Measurements from ENCODE around the gene SNRPN. TPM values are rescaled to one million over a fixed set of nuclear protein-coding genes. Genes with fewer than 3 reads are reported as not detected.

SNRPN gene
- total and polyA plus RNA-seq, 2 of the 4 experiments (the other 2 are of a cell fraction), result 123 to 185 TPM

DNA sequence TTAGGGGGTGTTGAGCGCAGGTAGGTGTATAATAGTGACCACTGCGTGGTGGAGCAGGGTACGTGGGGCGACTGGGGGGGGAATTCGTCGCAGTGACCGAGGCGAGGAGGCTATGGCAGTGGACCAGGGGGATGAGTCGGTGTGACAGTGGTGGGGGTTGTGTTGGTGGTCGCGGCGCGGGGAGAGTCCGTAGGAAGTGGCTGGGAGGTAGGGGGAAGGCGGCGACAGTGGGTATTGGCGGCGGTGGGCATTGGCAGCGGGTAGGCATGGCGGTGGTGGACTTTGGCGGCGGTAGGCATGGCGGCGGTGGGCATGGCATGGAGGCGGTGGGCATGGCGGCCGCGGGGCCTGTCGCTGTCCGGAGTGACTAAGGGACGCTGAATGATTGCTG, 739 bp downstream of the SNRPN start:
- Histone ChIP-seq H2BK15ac (ENCODE audit: low read depth, low read length) (no peak overlapping the region), H2AK9ac (replicated peaks; ENCODE audit: low read depth, low read length, poor library complexity) (peak overlapping the region; percentile 98), H2AFZ (replicated peaks; ENCODE audit: low read length, poor library complexity) (peak overlapping the region; percentile 95), H2BK5ac (ENCODE audit: low read depth, low read length, poor library complexity, severe bottlenecking) (peak overlapping the region; percentile 90), H3K27ac (ENCODE audit: insufficient read depth, low read length) (peak overlapping the region; percentile 96), H3K79me1 (ENCODE audit: low read depth in 1 of 2, low read length in 2 of 2) (peaks cover 0 to 23% of the 10 kb centered on the region in 2 experiments; a peak in 2 of 4 replicates), H3K4me3 (ENCODE audit: insufficient read depth, low read depth, low read length) (peak overlapping the region; percentile 95), H3K9ac (ENCODE audit: low read depth, low read length) (peak overlapping the region; percentile 98), H3K27me3 (ENCODE audit: control insufficient read depth, insufficient read depth, low read length) (no peaks in the 10 kb centered on the region), H2BK120ac (ENCODE audit: low read depth, low read length) (0 out of 2 replicates have a peak overlapping the region, but pooled peaks have one; percentile 27), H3K9me3 (ENCODE audit: control insufficient read depth, insufficient read depth, low read length) (0 out of 2 replicates have a peak, but pooled peaks cover 2% of the 10 kb centered on the region), H2BK20ac (ENCODE audit: low read depth, low read length) (no peak overlapping the region), H3K56ac (ENCODE audit: extremely low read depth, insufficient read depth, low read length) (peak overlapping the region; percentile 74; the same call in 1 of the 2 replicates), H4K91ac (ENCODE audit: insufficient read depth, low read depth, low read length) (peak overlapping the region; percentile 79; the same call in 1 of the 2 replicates), H3K14ac (replicated peaks; ENCODE audit: low read depth, low read length) (peak overlapping the region; percentile 94), H4K5ac (ENCODE audit: low read depth, low read length) (peak overlapping the region; percentile 96), H3K4me2 (ENCODE audit: low read depth, low read length) (peak overlapping the region; percentile 86), H3K4ac (ENCODE audit: low read depth, low read length) (peak overlapping the region; percentile 95), H4K20me1 (ENCODE audit: insufficient read depth, low read length) (peaks cover 19% of the 10 kb centered on the region), H3K4me1 (ENCODE audit: control insufficient read depth, insufficient read depth, low read length) (0 out of 2 replicates have a peak, but pooled peaks cover 1% of the 10 kb centered on the region), H3K36me3 (ENCODE audit: control insufficient read depth, insufficient read depth, low read length) (no peaks in the 10 kb centered on the region; the same call in 1 of the 2 replicates), H3K23ac (ENCODE audit: low read depth, low read length) (peak overlapping the region; percentile 98), H3K9me1 (ENCODE audit: insufficient read depth, low read length) (no peaks in the 10 kb centered on the region), H4K8ac (ENCODE audit: low read depth in 2 of 2, low read length in 2 of 2) (peak overlapping the region; percentile 87 to 94), H2AK5ac (ENCODE audit: low read depth, low read length) (peak overlapping the region; percentile 87), H3K18ac (ENCODE audit: low read depth, low read length) (peak overlapping the region; percentile 94)
- ChIA-PET CTCF (no interaction called here), POLR2A (ENCODE audit: unreplicated experiment) (no interaction called here)
- intact Hi-C loops (cut with micrococcal nuclease) (no loop called here), in situ Hi-C loops (cut with MboI; ENCODE audit: low sequenced_read_pairs) (no loop called here), dilution Hi-C loops (cut with HindIII; ENCODE audit: low sequenced_read_pairs, unreplicated experiment) (no loop called here)
- DNase-seq (no peak), ATAC-seq (ENCODE audit: low read depth) (peak; percentile 8)
- 36% methylated on average over 18 of the region's 31 CpGs; no CpG with 5 or more reads in 1 of the 2 experiments for WGBS, 2 experiments (ENCODE audit: extremely low coverage in 2 of 2, insufficient read length in 1 of 2)
- no peak for TF ChIP-seq SMC3 (IDR thresholded peaks at IDR 0.05; ENCODE audit: low read depth, low read length)
- TF ChIP-seq CEBPB (IDR thresholded peaks at IDR 0.05; ENCODE audit: low read depth, low read length), result no peak
- TF ChIP-seq MAFK (IDR thresholded peaks at IDR 0.05; ENCODE audit: low read depth, low read length), result no peak
- no peak for TF ChIP-seq USF2 (IDR thresholded peaks at IDR 0.05; ENCODE audit: low read depth, low read length)
- no peak for TF ChIP-seq ELK1 (IDR thresholded peaks at IDR 0.05; ENCODE audit: borderline replicate concordance, low read depth, low read length)
- TF ChIP-seq BHLHE40 (IDR thresholded peaks at IDR 0.05; ENCODE audit: low read depth, low read length), result no peak
- TF ChIP-seq RCOR1 (IDR thresholded peaks at IDR 0.05; ENCODE audit: insufficient replicate concordance, low read length), result no peak
- TF ChIP-seq NFE2L2 (IDR thresholded peaks at IDR 0.05; ENCODE audit: low read depth, low read length), result no peak
- no peak for TF ChIP-seq RAD21 (IDR thresholded peaks at IDR 0.05; ENCODE audit: low read length)
- TF ChIP-seq RFX5 (IDR thresholded peaks at IDR 0.05; ENCODE audit: low read depth, low read length), result no peak
- no peak for TF ChIP-seq CHD1 (IDR thresholded peaks at IDR 0.05; ENCODE audit: low read depth, low read length)
- no peak for TF ChIP-seq FOS (IDR thresholded peaks at IDR 0.05; ENCODE audit: low read depth, low read length)
- no peak for TF ChIP-seq MAZ (IDR thresholded peaks at IDR 0.05; ENCODE audit: borderline replicate concordance, low read depth, low read length)
- no peak for TF ChIP-seq POLR2A (IDR thresholded peaks at IDR 0.05; ENCODE audit: low read depth, low read length)
- TF ChIP-seq MXI1 (IDR thresholded peaks at IDR 0.05; ENCODE audit: borderline replicate concordance, low read depth, low read length), result no peak; the same call in 1 of the 2 replicates
- TF ChIP-seq CTCF (conservative IDR thresholded peaks at IDR 0.05; ENCODE audit: low read depth, low read length), result no peak
- BruUV-seq (replicated peaks), result no TSS peak
